Mesenchymal stem cell (in vitro differentiated cells and primary cell): ENCODE data around the gene MACROD2.
A peak's percentile ranks its signal among the peaks of the same experiment; 100 is the strongest.

Experiments
- DNase-seq: peaks from one replicate; pipeline ENCODE4 v3.0.0-alpha.2; 2013
- H2AFZ ChIP-seq: one replicate; pipeline ENCODE4 v1.6.1; 2013; ENCODE audit warnings: low read depth, mild to moderate bottlenecking, control low read depth, inconsistent platforms, low read length, moderate library complexity
- H2AK5ac ChIP-seq: 2 replicates; pipeline ENCODE4 v1.6.1; 2013; ENCODE audit warnings: low read length, moderate library complexity, mild to moderate bottlenecking, inconsistent platforms; ENCODE audit not compliant: severe bottlenecking
- H2BK120ac ChIP-seq: one replicate; pipeline ENCODE4 v1.6.1; 2013; ENCODE audit warnings: low read depth, mild to moderate bottlenecking, inconsistent platforms, low read length, moderate library complexity
- H2BK12ac ChIP-seq, 2 experiments: one replicate each; pipeline ENCODE4 v1.6.1; 2013; ENCODE audit warnings: inconsistent platforms in 2 of 2, low read length in 2 of 2, mild to moderate bottlenecking in 2 of 2, moderate library complexity in 2 of 2, control low read depth in 1 of 2
- H2BK15ac ChIP-seq: one replicate; pipeline ENCODE4 v1.6.1; 2013; ENCODE audit warnings: mild to moderate bottlenecking, low read depth, inconsistent platforms; ENCODE audit not compliant: poor library complexity, severe bottlenecking
- H2BK5ac ChIP-seq: 2 replicates; pipeline ENCODE4 v1.6.1; 2013; ENCODE audit warnings: low read depth, mild to moderate bottlenecking, low read length, control low read depth, inconsistent platforms; ENCODE audit not compliant: poor library complexity, severe bottlenecking
- H3K14ac ChIP-seq, 2 experiments: one replicate each; pipeline ENCODE4 v1.6.1; 2013; ENCODE audit warnings: inconsistent platforms in 2 of 2, low read length in 2 of 2, control low read depth in 1 of 2, mild to moderate bottlenecking in 1 of 2, moderate library complexity in 1 of 2
- H3K18ac ChIP-seq, 2 experiments: one replicate each; pipeline ENCODE4 v1.6.1; 2013; ENCODE audit warnings: inconsistent platforms in 2 of 2, low read length in 2 of 2, control low read depth in 1 of 2, low read depth in 1 of 2, mild to moderate bottlenecking in 1 of 2
- H3K23ac ChIP-seq, 2 experiments: one replicate each; pipeline ENCODE4 v1.6.1; 2013; ENCODE audit warnings: inconsistent platforms in 2 of 2, low read length in 2 of 2, mild to moderate bottlenecking in 2 of 2, moderate library complexity in 2 of 2, control low read depth in 1 of 2
- H3K27ac ChIP-seq: 2 replicates; pipeline ENCODE4 v1.5.1; 2013; ENCODE audit warnings: mild to moderate bottlenecking, moderate library complexity, low read length, control low read depth, inconsistent platforms; ENCODE audit not compliant: poor library complexity, severe bottlenecking
- H3K27me3 ChIP-seq, 2 experiments: 2 replicates each; pipeline versions ENCODE4 v1.6.1 to v1.7.0; 2013; ENCODE audit warnings: low read length in 2 of 2, mild to moderate bottlenecking in 2 of 2, moderate library complexity in 2 of 2, control low read depth in 1 of 2, inconsistent platforms in 1 of 2; ENCODE audit not compliant: control insufficient read depth in 1 of 2, insufficient read depth in 1 of 2
- H3K36me3 ChIP-seq, 2 experiments: 2 replicates each; pipeline versions ENCODE4 v1.6.1 to v1.7.0; 2013; ENCODE audit warnings: low read length in 2 of 2, control low read depth in 1 of 2, inconsistent platforms in 1 of 2, low read depth in 1 of 2, mild to moderate bottlenecking in 1 of 2; ENCODE audit not compliant: insufficient read depth in 2 of 2, control insufficient read depth in 1 of 2
- H3K4ac ChIP-seq, 2 experiments: one replicate each; pipeline ENCODE4 v1.6.1; 2013; ENCODE audit warnings: inconsistent platforms in 2 of 2, low read length in 2 of 2, mild to moderate bottlenecking in 2 of 2, moderate library complexity in 2 of 2, control low read depth in 1 of 2, low read depth in 1 of 2
- H3K4me1 ChIP-seq: 2 replicates; pipeline ENCODE4 v1.6.1; 2013; ENCODE audit warnings: low read depth, low read length, control low read depth; ENCODE audit not compliant: control insufficient read depth, insufficient read depth
- H3K4me2 ChIP-seq: 2 replicates; pipeline ENCODE4 v1.6.1; 2013; ENCODE audit warnings: low read length, mild to moderate bottlenecking, inconsistent platforms; ENCODE audit not compliant: poor library complexity, severe bottlenecking
- H3K4me3 ChIP-seq, 2 experiments: 2 replicates each; pipeline versions ENCODE4 v1.5.1 to v1.7.0; 2013; ENCODE audit warnings: low read length in 2 of 2, mild to moderate bottlenecking in 2 of 2, control low read depth in 1 of 2, low read depth in 1 of 2; ENCODE audit not compliant: insufficient read depth in 1 of 2
- H3K79me1 ChIP-seq: replicated peaks from 2 replicates; pipeline ENCODE4 v1.6.1; 2013; ENCODE audit warnings: mild to moderate bottlenecking, control low read depth, low read length, inconsistent platforms; ENCODE audit not compliant: poor library complexity, severe bottlenecking
- H3K9ac ChIP-seq: 2 replicates; pipeline ENCODE4 v1.7.0; 2013; ENCODE audit warnings: mild to moderate bottlenecking, low read length, moderate library complexity
- H3K9me3 ChIP-seq: 2 replicates; pipeline ENCODE4 v1.7.0; 2013; ENCODE audit warnings: mild to moderate bottlenecking, low read length; ENCODE audit not compliant: control insufficient read depth
- H4K8ac ChIP-seq: one replicate; pipeline ENCODE4 v1.6.1; 2013; ENCODE audit warnings: inconsistent platforms, mild to moderate bottlenecking, low read length, moderate library complexity
- H4K91ac ChIP-seq: one replicate; pipeline ENCODE4 v1.6.1; 2013; ENCODE audit warnings: mild to moderate bottlenecking, low read length, inconsistent platforms
- WGBS: methylation state at CpG from one replicate; pipeline ENCODE4 v1.1.7; 2013; ENCODE audit warnings: mixed read lengths; 5-methylcytosine and 5-hydroxymethylcytosine counted together

MACROD2 gene

GRCh38 chr20:14599613-14600012 is 604.3 kb downstream of the MACROD2 start:
- Histone ChIP-seq H3K4me3 (no peak overlapping the region), H3K23ac (no peak overlapping the region), H3K4ac (no peak overlapping the region), H3K18ac (no peak overlapping the region), H3K27ac (no peak overlapping the region), H3K27me3 (no peaks in the 10 kb centered on the region), H2BK120ac (no peak overlapping the region), H3K4me1 (no peaks in the 10 kb centered on the region), H3K9ac (no peak overlapping the region), H2AFZ (no peak overlapping the region), H3K14ac (peak overlapping the region in 1 of 2 experiments; percentile 22), H3K9me3 (peaks cover 3% of the 10 kb centered on the region), H3K36me3 (no peaks in the 10 kb centered on the region), H2BK5ac (no peak overlapping the region), H2AK5ac (no peak overlapping the region), H2BK15ac (no peak overlapping the region), H3K79me1 (no peaks in the 10 kb centered on the region), H2BK12ac (no peak overlapping the region), H4K91ac (no peak overlapping the region), H4K8ac (no peak overlapping the region), H3K4me2 (no peak overlapping the region)
- 77% methylated on average over 3 of the region's 3 CpGs for WGBS
- no peak for DNase-seq

GRCh38 chr20:14600527-14600926 is 605.2 kb downstream of the MACROD2 start:
- Histone ChIP-seq H3K14ac (no peak overlapping the region), H3K23ac (no peak overlapping the region), H3K36me3 (no peaks in the 10 kb centered on the region), H3K4me1 (no peaks in the 10 kb centered on the region), H4K8ac (no peak overlapping the region), H3K4me3 (no peak overlapping the region), H3K4me2 (no peak overlapping the region), H2BK5ac (no peak overlapping the region), H3K27me3 (no peaks in the 10 kb centered on the region), H3K9ac (no peak overlapping the region), H3K4ac (no peak overlapping the region), H2AK5ac (no peak overlapping the region), H3K18ac (no peak overlapping the region), H2BK120ac (no peak overlapping the region), H2AFZ (no peak overlapping the region), H3K9me3 (peaks cover 5% of the 10 kb centered on the region), H4K91ac (no peak overlapping the region), H3K79me1 (no peaks in the 10 kb centered on the region), H2BK12ac (no peak overlapping the region), H3K27ac (no peak overlapping the region), H2BK15ac (no peak overlapping the region)
- no peak for DNase-seq
- 81% methylated on average over 2 of the region's 2 CpGs for WGBS

- no peaks in the 10 kb centered on the region for H3K27me3 ChIP-seq
- H3K9ac ChIP-seq, result no peak overlapping the region
- H4K8ac ChIP-seq, result no peak overlapping the region
- H3K79me1 ChIP-seq, result no peaks in the 10 kb centered on the region
- no peak overlapping the region for H3K4ac ChIP-seq
- H3K36me3 ChIP-seq, result no peaks in the 10 kb centered on the region
- H2AK5ac ChIP-seq, result no peak overlapping the region
- H3K4me2 ChIP-seq, result no peak overlapping the region
- no peak overlapping the region for H3K27ac ChIP-seq
- no peak overlapping the region for H4K91ac ChIP-seq
- no peak overlapping the region for H3K4me3 ChIP-seq
- H3K18ac ChIP-seq, result no peak overlapping the region
- peaks cover 5% of the 10 kb centered on the region for H3K9me3 ChIP-seq
- H2BK15ac ChIP-seq, result no peak overlapping the region
- H3K23ac ChIP-seq, result no peak overlapping the region
- no peaks in the 10 kb centered on the region for H3K4me1 ChIP-seq
- DNase-seq, result no peak
- H3K14ac ChIP-seq, result no peak overlapping the region
- 76% methylated on average over 1 of the region's 1 CpG for WGBS
- H2BK120ac ChIP-seq, result no peak overlapping the region
- H2BK12ac ChIP-seq, result no peak overlapping the region
- H2AFZ ChIP-seq, result no peak overlapping the region
- H2BK5ac ChIP-seq, result no peak overlapping the region
Observed at GRCh38 chr20:14604143-14604542, 608.8 kb downstream of the MACROD2 start.

- Histone ChIP-seq H4K8ac (no peak overlapping the region), H2AFZ (no peak overlapping the region), H3K27ac (no peak overlapping the region), H3K9ac (no peak overlapping the region), H3K4ac (no peak overlapping the region), H2AK5ac (no peak overlapping the region), H3K27me3 (no peaks in the 10 kb centered on the region), H3K9me3 (peaks cover 2% of the 10 kb centered on the region), H2BK12ac (no peak overlapping the region), H3K14ac (no peak overlapping the region), H2BK120ac (no peak overlapping the region), H2BK5ac (no peak overlapping the region), H3K23ac (no peak overlapping the region), H3K18ac (no peak overlapping the region), H3K79me1 (no peaks in the 10 kb centered on the region), H3K36me3 (no peaks in the 10 kb centered on the region), H4K91ac (no peak overlapping the region), H2BK15ac (no peak overlapping the region), H3K4me1 (peaks cover 1% of the 10 kb centered on the region), H3K4me3 (no peak overlapping the region), H3K4me2 (no peak overlapping the region)
- no peak for DNase-seq
- 84% methylated on average over 3 of the region's 4 CpGs for WGBS
Observed at GRCh38 chr20:14609328-14610221, 614.3 kb downstream of the MACROD2 start.
